ENCODE data around the gene WAC.

WAC gene

DNA sequence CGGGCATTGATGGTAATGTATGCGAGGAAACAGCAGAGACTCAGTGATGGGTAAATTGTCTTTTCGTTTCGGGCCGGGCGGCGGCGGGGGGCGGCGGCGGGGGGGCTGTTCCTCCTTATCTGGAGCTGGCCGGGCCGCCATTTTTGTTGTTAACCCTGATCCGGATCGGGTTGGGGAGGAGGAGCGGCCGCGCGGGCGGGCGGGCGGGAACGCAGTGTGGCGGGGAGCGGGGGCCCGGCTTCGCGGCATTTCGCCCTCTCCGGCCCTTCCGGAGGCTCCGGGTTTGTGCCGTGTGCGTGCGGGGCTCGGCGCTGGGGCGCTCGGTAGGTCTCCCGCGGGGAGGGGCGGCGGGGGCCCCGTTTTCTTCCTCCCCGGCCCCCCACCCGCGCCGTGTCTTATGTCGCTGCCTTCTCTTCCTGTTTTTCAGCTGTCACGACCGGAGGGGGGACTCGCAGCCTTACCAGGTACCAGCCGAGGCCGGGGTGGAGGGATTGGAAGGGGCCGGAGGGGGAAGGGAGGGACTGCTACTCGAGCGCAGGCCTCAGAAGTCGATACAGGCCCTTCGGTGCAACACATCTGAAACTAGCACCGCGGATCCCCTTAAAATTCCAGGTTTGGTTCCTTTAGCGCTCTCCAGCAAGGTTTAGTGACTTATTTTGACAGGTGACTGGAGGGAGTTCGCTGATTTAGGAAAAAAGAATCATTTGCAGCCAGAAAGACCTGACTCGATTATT, 820 bp downstream of the WAC start:
- peak; percentile 35 for DNase-seq

DNA sequence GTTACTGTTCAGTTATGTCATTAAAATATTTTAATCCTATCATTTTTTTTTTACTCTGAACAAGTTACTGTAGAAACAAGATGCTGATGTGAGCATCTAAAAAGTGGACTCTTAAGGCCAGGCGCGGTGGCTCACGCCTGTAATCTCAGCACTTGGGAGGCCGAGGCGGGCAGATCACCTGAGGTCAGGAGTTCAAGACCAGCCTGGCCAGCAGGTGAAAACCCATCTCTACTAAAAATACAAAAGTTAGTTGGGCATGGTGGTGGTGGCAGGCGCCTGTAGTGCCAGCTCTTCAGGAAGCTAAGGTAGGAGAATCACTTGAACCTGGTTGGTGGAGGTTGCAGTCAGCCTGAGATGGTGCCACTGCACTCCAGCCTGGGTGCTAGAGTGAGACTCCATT, 2.9 kb downstream of the WAC start:
- DNase-seq: no peak

GRCh38 chr10:28538595-28538994, 5.7 kb downstream of the WAC start:
- no peak for DNase-seq

DNA sequence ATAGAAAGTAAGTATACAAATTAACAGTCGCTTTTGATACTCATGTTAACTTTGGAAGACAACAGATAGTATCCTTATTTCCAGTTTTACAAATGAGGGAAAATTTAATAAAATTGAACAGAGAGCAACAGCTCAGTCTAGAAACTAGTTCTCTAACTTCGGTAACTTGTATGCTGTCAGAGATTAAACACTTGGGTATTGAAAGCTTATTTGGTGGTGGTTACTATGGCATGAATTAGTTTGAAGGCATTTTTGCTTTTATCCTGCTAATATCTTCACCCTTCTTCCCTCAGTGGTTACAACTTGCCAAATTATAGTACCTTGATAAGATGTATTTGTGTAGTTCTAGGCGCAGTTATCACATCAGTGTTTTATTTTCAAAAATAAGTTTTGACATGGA, 7.2 kb downstream of the WAC start:
- DNase-seq: no peak

- DNase-seq: no peak
Observed at GRCh38 chr10:28541717-28542365, 8.9 kb downstream of the WAC start.

GRCh38 chr10:28542728-28543127, 9.8 kb downstream of the WAC start:
- no peak for DNase-seq

- no peak for DNase-seq
Observed at GRCh38 chr10:28544058-28544457, 11.1 kb downstream of the WAC start.

DNA sequence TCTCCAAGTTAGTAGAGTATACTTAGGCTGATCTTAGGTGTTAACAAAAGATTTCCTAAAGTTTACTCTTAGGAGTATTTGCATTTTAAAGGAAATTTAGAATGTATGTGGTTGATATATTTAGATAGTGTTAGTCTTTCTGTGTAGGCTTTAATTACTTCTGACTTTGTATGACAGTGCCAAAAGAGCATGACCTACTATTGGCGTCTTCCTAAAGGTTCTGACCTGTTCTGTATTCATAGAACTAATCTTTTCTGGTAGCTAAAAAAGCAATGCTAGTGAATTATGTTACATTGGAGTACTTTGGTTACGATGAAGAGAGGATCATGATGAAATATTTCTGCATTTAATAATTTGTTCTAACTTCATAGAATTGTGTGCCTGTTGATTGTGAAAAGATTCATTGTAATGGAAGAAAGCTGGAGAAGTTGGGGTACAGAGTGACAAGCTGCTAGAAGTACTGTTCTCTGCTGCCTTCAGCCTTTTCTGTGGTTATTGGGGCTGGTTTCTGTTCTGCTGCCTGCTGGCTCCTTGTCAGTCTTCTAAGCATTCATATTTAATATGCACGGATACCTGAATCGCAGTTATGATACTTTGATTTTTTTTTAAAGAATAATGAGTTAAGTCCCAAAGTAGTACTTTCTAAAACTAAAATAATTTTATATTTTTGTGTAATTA, 13.2 kb downstream of the WAC start:
- DNase-seq: no peak

DNA sequence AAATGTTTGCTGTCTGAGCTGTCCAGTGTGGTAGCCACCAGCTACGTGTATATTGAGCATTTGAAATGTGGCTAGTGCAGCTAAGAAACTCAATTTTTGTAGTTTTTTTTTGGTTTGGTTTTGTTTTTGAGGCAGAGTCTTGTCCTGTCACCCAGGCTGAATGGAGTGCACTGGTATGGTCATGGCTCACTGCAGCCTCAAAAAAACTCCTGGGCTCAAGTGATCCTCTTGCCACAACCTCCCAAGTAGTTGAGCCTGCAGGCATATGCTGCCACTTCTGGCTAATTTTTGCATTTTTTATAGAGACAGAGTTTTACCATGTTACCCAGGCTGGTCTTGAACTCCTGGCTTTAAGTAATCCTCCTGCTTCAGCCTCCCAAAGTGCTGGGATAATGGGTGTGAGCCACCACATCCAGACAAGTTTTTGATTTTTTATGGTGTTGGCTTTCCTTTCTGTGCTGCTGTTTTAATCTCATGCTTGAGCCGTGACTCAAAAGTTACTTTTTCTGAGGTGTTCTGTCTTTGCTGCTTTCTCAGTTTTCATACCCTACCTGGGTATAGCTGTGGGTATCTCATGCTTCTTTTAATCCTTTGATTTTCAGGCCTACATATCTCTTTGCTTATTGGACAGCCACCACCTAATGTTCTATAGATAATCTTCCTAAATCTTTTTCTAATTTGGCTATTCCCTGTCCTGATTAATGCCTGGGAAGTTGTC, 16.0 kb downstream of the WAC start:
- no peak for DNase-seq

DNA sequence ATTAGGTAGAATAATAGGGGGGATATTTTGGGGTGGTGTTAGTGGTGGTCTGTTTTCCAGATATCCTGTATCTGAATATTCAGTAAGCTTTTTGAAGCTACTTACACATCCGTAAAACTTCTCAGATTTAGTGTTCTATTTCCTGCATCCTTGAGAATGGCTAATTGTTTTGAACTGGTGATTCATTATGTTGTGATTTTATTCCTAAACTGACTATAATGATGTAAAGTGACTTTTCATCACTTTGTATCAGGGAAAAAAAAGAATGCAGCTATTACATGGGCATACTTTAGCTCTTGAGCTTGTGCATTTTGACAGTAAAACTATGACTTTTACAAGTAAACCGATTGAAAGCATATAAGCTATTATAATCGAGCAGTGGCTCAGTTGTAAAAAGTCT, 18.2 kb downstream of the WAC start:
- DNase-seq: no peak

DNA sequence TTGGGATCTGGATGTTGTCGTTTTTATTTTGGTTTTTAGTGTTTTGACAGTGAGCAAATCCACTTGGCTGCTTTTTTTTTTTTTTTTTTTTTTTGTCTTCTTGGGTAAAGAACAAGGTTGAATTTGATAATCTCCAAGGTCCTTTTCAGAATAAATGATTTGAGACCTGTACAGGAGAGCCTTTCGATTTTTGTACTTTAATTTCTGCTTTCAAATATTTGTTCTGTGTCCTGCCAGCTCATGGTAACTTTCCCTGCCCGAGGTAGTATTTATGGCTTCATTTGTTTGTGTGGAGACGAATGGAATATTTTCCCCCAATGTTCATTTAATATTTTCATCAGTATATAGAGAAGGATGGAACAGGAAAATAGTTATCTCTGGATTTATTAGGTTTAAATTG, 19.9 kb downstream of the WAC start:
- no peak for DNase-seq

DNA sequence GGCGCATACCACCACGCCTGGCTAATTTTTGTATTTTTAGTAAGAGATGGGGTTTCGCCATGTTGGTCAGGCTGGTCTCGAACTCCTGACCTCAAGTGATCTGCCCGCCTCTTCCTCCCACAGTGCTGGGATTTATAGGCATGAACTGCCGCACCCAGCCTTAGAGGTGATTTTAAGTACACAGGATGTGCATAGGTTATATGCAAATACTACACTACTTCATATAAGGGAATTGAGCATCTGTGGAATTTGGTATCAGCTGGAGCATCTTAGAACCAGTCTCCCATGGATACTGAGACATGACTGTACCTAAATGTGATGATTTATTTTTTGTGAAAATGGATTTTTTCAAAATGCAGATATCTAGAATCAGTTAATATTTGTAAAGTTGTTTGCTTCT, 21.1 kb downstream of the WAC start:
- DNase-seq: no peak

- no peak for DNase-seq
Observed at GRCh38 chr10:28554952-28555351, 22.0 kb downstream of the WAC start.

DNA sequence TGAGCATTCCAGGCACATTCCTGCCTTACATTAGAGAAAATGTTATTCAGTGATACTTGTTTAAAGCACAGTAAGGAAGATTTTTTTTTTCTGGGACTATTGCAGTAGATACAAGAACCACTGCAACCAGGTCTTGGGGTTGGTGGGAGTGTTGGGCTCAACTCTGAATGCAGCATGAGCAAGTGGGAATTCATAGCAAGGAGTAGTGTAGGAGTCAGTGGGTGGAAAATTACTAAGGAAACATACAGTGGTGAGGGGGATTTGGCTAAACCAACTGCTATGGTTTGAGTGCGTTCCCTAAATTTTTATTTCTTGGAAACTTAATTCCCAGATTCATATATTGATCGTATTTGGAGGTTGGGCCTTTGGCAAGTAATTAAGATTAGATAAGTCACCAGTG, 22.4 kb downstream of the WAC start:
- no peak for DNase-seq

GRCh38 chr10:28556142-28556541, 23.2 kb downstream of the WAC start:
- no peak for DNase-seq

- DNase-seq: no peak
Observed at GRCh38 chr10:28558186-28558585, 25.3 kb downstream of the WAC start.

- no peak for DNase-seq
Observed at GRCh38 chr10:28558923-28559508, 26.1 kb downstream of the WAC start.

- no peak for DNase-seq
Observed at GRCh38 chr10:28559618-28560017, 26.7 kb downstream of the WAC start.

GRCh38 chr10:28560617-28561016, 27.7 kb downstream of the WAC start:
- no peak for DNase-seq

GRCh38 chr10:28561531-28561930, 28.6 kb downstream of the WAC start:
- no peak for DNase-seq

DNA sequence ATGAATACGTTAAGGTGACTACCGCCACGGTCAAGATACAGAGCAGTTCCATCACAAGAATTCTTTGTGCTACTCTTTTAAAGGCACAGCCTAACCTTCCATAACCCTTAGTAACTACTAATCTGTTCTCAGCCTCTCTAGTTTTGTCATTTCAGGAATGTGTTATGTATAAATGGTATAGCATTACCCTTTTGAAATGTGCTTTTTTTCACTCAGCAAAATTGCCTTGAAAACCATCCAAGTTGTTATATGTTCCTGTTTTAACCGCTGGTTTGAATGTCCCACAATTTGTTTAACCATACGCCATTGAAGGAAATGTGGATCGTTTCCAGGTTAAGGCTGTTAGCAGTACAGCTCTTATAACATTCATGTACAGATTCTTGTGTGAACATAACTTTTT, 32.0 kb downstream of the WAC start:
- DNase-seq: no peak

DNA sequence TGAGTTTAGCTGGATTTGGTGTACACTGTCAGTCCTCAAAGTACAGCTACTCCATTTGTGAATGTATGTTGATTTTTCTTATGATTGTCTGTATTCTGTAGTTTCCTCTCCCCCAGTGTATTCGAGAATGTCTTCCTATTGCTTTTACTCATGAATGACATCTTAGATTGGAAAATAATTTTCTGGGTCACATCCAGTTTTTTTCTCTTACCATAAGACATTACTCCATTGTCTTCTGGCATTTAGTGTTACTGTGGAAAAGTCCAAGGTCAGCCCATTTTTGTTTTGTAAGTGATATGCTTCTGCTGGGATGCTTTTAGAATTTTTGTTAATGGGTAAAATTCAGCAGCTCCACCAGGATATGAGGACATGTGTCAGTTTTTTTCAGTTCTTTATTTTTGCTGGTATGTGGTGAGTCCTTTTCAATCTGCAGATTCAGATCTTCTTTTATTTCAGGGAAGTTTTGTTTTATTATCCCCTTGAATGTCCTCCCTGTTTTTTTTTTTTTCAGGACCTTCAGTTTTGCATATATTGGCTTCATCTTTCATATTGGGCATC, 33.6 kb downstream of the WAC start:
- DNase-seq: no peak

Measured in NCI-H1436 (cell line).